AG04450 (cell line): ENCODE results near the gene MISP. TPM values are rescaled to one million over a fixed set of nuclear protein-coding genes. Genes with fewer than 3 reads are reported as not detected.

Experiments used
- CTCF ChIA-PET: fragments of 300-600, 350-600 bp; formaldehyde crosslinking; extraction: SDS; loops from one replicate; lab custom pipeline; 2022; ENCODE audit warnings: antibody characterized with exemption, inconsistent platforms; lab: Charles Lee
- POLR2A ChIA-PET: fragments of 350-600 bp; formaldehyde crosslinking; extraction: SDS; loops from one replicate; lab custom pipeline; 2021; ENCODE audit warnings: antibody characterized with exemption, inconsistent platforms; lab: Yijun Ruan, JAX
- DNase-seq: peaks from one replicate; pipeline ENCODE4 v3.0.0-alpha.2; 2011; ENCODE audit warnings: low read depth, low spot score
- H3K27ac ChIP-seq: one replicate; pipeline ENCODE4 v1.5.1; 2012; ENCODE audit warnings: low read depth, low read length, control low read depth
- H3K27me3 ChIP-seq: one replicate; pipeline ENCODE4 v1.6.0; 2012; ENCODE audit warnings: low read length; ENCODE audit not compliant: control insufficient read depth, insufficient read depth
- H3K4me3 ChIP-seq: 2 replicates; pipeline ENCODE4 v1.5.1; 2011; ENCODE audit warnings: mild to moderate bottlenecking, low read depth, low read length, control low read depth
- H3K9me3 ChIP-seq: 2 replicates; pipeline ENCODE4 v1.5.1; 2012; ENCODE audit warnings: low read length; ENCODE audit not compliant: control insufficient read depth, insufficient read depth
- polyA plus RNA-seq: library from polyadenylated mRNA; depleted of rRNA; stranded (reverse); fragments of >200 nt; gene quantifications from 2 replicates; pipeline ENCODE4 v1.2.3, GENCODE V29; 2011
- TF ChIP-seq, protein P1 (sequence below): IDR thresholded peaks from 2 replicates; pipeline ENCODE4 v1.5.1; 2011; ENCODE audit warnings: low read depth, low read length, control low read depth, inconsistent platforms

MISP gene
- polyA plus RNA-seq, 1 experiment: 0.09 TPM

GRCh38 chr19:805600-806550, 55.0 kb downstream of the MISP start:
- Histone ChIP-seq H3K27me3 (no peaks in the 10 kb centered on the region), H3K27ac (no peak overlapping the region), H3K4me3 (no peak overlapping the region), H3K9me3 (peaks cover 6% of the 10 kb centered on the region; the same call in 1 of the 2 replicates)
- ChIA-PET CTCF (no interaction called here), POLR2A (interaction anchor here (0.6 kb wide), 1 partner anchor 27 kb away, joined by 10 read pairs; no protein-coding TSS in a partner anchor)
- TF ChIP-seq, protein P1, sequence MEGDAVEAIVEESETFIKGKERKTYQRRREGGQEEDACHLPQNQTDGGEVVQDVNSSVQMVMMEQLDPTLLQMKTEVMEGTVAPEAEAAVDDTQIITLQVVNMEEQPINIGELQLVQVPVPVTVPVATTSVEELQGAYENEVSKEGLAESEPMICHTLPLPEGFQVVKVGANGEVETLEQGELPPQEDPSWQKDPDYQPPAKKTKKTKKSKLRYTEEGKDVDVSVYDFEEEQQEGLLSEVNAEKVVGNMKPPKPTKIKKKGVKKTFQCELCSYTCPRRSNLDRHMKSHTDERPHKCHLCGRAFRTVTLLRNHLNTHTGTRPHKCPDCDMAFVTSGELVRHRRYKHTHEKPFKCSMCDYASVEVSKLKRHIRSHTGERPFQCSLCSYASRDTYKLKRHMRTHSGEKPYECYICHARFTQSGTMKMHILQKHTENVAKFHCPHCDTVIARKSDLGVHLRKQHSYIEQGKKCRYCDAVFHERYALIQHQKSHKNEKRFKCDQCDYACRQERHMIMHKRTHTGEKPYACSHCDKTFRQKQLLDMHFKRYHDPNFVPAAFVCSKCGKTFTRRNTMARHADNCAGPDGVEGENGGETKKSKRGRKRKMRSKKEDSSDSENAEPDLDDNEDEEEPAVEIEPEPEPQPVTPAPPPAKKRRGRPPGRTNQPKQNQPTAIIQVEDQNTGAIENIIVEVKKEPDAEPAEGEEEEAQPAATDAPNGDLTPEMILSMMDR: no peak
- DNase-seq: no peak

DNA sequence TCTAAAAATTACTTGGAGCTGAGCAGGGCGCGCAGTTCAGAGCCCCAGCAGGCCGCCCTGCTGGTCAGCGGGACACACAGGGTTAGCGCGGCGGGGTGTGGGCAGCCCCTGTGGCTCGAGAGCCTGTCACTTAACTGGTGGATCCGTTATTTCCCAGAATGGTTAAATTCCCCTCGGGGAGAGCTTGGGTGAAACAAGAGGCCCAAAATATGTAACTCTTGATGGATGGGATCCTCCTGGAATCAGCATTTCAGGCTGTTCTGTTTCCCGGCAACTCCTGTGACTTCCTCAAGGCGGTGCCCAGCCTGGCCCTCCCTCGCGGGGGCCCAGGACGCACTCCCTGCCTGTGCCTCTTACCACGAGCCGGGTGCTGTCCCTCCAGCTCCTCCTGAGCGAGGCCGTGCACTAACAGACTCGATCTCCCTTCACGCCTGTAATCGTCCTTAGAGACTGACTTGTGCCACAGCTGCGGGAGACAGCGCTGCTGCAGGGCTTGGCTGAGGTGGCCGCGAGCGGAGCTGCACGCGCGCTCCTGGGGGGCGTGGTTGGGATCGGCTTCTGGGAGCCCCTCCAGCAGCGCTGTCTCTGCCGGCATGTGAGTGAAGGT, 56.0 kb downstream of the MISP start:
- ChIA-PET CTCF (no interaction called here), POLR2A (no interaction called here)
- no peak for DNase-seq
- H3K27me3 ChIP-seq: no peaks in the 10 kb centered on the region
- no peak overlapping the region for H3K4me3 ChIP-seq
- TF ChIP-seq, protein P1: no peak
- peaks cover 12% of the 10 kb centered on the region; the same call in 1 of the 2 replicates for H3K9me3 ChIP-seq
- H3K27ac ChIP-seq: no peak overlapping the region

- Histone ChIP-seq H3K27ac (no peak overlapping the region), H3K27me3 (no peaks in the 10 kb centered on the region), H3K9me3 (peaks cover 12% of the 10 kb centered on the region; the same call in 1 of the 2 replicates), H3K4me3 (no peak overlapping the region)
- CTCF ChIA-PET: no interaction called here
- no peak for DNase-seq
- POLR2A ChIA-PET: no interaction called here
- TF ChIP-seq, protein P1: no peak
Measured at GRCh38 chr19:807627-808422, 56.9 kb downstream of the MISP start.

- CTCF ChIA-PET: no interaction called here
- Histone ChIP-seq H3K4me3 (no peak overlapping the region), H3K27me3 (no peaks in the 10 kb centered on the region), H3K27ac (no peak overlapping the region), H3K9me3 (peaks cover 14% of the 10 kb centered on the region; the same call in 1 of the 2 replicates)
- TF ChIP-seq, protein P1: no peak
- POLR2A ChIA-PET: no interaction called here
- no peak for DNase-seq
Measured at GRCh38 chr19:808423-808775, 57.5 kb downstream of the MISP start.
